Central memory CD4-positive, alpha-beta T cell (primary cell): ENCODE results near the gene TENT5C.
A peak's percentile ranks its signal among the peaks of the same experiment; 100 is the strongest.

Source experiments
- DNase-seq: peaks from one replicate; pipeline ENCODE4 v3.0.0; 2022

The TENT5C gene

DNA sequence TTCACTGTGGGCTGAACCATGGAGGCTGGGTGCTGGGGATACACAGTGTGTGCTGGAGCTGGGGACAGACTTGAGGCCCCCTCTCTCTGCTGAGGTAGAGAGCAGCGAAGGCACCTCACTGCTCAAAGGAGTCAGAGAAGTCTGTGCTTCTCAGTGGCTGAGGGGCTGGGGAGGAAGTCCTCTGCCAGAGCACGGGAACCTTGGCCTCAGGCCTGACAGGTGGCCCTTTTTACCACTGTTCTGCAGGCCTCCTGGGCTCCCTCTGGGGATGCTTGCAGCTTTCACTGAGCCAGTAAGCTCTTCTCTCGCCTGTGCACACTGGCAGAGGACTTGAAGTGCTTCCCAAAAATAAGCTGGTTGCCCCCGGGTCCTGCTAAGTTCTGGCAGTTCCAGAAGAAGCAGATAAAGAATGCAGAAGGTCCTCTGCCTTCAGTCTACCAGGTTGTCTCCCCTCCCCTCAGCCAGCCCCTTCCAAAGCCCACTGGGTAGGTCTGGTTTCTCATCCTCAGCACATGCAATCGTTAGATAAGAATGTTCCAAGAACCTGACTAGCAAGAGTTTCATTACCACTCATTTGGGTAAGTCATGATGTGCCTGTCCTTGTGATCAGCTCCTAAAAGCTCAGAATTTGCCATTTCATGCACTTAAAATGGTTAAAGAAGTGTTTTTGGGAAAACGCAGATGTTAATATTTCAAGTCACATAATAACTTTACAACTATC is 53.9 kb downstream of the TENT5C start:
- no peak for DNase-seq

DNA sequence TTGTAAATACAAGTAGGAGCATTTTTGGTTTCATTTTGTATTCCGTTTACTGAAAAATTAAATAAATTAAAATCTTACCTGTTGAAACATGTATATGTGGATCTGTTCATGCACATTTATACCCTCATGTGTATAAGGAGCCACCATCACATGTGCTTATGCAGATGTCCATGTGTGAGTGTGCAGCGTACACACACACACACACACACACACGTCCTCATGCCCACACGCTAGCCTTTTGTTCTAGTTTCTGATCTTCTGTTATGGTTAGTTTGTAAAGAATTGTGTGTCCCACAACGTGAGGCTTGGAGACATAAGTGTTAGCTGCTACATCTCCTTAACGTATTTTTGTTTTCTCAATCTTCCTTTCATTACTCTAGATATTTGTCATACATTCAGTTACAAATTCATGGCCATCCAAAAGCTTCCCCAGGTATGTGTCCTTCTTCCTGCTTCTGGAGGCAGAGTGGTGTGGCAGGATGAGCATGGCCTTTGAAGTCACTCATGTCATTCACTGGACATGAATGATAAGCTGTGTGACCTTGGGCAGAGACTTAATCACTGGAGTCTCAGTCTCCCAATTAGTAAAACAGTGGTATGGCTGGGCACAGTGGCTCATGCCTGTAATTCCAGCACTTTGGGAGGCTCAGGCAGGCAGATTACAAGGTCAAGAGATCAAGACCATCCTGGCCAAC is 54.6 kb downstream of the TENT5C start:
- DNase-seq, result no peak

DNA sequence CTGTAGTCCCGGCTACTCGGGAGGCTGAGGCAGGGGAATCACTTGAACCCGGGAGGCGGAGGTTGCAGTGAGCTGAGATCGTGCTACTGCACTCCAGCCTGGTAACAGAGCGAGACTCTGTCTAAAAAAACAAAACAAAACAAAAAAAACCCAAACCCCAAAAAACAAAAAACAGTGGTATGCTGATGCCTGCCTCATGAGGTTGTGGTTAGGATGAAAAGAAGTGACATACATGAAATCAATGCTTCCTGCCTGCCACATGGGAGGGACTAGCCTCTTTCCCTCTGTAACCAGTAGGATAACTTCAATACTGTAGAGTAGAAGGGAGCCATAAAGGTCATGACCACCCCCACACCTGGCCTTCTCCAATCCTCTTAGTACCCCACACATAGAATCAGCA is 55.2 kb downstream of the TENT5C start:
- DNase-seq, result peak; percentile 91

DNA sequence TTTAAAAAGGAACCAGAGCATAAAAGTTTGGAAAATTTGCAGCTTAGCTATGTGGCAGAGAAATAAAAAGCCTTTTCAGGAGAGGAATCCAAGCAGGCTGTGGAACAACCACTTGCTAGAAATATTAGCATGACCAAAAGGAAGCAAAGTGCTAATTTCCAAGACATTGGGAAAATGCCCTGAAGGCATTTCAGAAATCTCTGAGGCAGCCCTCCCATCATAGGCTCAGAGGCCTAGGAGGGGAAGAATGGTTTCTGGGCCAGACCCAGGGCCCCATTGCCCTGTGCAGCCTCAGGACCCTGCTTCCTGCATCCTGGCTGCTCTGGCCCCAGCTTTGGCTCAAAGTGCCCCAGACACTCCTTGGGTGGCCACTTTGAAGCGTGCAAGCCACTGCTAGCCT is 56.8 kb downstream of the TENT5C start:
- DNase-seq, result no peak

DNA sequence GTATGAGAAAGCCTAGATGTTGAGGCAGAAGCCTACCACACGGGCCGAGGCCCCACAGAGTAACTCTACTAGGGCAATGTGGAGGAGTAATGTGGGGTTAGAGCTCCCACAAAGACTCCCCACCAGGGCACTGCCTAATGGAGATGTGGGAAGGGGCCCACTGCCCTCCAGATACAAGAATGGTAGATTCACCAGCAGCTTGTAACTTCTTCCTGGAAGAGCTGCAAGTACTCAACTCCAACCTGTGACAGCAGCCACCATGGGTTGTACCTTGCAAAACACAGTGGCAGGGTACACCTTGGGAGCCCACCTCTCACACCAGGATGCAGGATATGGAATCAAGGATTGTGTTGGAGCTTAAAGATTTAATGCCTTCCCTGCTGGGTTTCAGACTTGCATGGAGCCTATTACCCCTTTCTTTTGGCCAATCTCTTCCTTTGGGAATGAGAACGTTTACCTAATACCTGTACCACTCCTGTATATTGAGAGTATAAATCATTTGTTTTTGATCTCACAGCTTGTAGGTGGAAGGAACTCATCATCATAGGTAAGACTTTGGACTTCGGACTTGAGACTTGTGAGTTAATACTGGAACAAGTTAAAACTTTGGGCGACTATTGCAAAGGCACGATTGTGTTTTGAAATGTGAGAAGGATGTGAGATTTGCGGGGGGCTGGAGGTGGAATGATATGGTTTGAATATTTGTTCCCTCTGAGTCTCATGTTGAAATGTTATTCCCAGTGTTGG is 57.5 kb downstream of the TENT5C start:
- DNase-seq, result no peak

DNA sequence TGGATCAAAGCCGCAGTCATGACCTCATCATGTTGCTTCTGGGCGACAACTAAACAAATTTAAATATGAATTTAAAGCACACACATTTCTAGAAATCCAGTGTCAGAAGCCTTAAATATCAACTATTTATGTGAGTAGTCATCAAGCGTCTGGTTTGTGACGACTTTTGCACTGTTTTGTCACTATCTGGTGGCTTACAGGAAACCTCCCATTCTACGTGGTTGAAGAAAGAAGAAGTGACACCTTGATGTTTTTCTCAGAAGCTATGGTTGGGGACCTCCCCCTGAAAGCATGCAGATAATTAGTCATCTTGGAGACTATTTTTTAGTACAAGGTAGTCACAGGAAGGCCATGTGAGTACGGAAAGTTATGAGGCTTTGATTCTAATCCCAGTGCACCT is 58.5 kb downstream of the TENT5C start:
- DNase-seq, result peak; percentile 92

DNA sequence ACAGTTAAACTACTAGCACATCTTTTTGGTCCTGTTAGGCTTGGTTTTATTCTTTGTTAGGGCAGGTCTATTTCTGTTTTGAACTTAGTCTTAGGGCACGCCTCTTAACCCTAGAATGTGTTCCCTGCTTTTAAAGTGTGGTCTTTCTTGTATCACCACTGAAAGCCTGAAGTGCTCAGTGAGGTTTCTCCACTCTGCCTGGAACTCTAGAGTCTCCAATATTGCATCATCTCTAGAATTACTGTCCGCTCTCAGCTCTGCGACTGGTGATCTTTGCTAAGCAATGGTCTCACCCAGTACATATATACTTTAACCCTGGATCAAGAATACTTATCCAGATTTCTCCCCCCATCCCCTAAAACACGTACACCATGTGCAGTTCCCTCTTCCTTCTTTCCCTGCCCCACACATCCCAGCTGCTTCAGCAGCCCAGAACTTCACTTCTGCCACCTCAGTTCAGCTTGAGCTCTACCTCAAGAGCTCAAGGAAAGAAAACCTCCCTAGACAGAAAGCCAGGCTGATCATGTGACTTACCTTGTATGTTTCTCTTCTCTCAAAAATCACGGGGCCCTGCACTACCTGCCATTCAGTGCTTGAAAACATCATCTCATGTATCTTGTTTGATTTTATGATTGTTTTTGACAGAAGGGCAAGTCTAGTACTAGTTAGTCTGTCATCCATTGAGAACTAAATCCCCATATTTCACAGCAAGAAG is 59.9 kb downstream of the TENT5C start:
- DNase-seq, result no peak

DNA sequence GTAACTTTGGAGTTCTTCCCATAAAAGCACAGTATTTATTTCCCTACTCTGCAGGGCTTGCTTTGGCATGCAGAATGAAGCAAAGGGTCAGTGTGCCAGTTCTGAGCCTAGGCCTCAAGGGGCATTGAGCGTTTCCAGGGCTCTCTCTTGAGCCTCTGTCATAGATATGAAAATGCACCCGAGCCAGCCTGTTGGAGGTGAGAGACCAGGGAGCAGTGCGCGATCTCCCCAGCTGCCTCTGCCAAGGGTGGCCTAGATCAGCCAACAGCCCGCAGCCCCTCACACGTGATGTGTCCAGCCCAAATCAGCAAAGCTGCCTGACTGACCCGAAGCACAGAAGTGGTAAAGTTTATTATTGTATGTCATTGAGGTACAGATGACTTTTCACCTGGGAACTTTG is 63.7 kb downstream of the TENT5C start:
- DNase-seq, result no peak

DNA sequence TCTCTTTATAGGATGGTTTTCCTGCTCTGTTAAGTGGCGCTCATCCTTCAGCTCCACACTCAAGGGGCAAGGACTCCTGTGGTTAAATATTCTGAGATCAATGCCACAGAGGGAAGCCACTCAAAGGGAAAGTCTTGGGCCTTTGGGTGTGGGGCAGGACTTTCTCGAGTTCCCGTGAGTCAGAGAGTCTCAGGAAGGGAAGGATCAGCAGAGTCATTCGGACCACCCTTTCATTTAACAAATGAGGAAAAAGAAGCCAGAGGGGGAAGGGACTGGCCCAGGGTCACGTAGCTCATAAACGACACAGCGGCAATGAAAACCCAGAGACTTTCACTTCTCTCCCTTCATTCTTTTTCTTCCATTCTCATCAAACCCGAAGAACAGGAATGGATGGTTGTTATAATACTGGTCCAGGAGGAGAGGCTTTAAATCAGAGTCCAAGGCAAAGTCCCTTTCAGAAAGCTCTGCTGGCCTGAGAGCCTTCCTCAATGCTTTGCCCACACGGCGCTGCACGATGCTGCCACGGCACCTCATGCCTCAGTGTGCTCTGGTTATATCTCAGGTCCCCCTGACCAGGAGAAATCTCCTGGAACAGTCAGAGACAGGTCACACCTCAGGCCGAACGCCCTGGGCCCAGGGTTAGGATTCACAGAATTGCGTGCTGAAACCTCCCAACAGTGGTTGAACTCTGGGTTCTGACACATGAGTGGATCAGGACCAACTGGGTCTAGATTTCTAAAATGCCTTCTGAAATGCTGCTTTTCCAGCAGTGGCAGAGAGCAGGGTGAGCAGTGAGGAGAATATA is 65.3 kb downstream of the TENT5C start:
- no peak for DNase-seq

DNA sequence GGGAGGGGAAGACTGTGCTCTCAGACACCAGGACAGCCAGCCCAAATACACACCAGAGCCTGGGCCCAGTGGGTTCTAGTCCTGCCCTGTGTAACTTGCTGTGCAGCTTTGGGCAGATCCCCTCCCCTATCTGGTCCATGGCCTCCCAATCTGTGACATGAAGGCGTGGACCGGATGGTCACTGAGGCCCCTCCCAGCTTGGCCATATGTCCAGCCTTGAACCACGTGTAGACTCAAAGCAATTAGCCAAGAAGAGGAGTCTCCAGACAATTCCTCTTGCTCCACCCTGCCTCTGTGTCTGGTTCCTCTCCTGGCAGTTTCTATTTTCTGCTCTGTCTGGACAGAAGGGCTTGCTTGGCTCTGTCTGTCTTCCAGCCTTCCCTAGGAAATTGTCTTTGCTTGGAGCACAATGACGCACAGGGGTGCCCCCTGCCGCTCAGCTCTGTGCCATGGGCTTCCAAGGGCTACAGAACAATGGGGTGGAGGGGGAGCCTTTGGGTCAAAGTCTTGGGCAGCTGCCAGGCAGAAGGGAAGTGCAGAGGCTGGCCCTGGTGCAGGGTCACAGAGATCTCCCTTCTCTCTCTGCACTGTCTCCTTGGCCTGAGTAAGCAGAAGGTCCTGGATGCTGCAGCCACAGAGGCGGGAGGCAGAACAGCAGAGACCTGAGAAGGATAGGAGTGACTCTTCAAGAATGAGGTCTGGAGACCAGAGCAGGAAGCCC is 66.1 kb downstream of the TENT5C start:
- no peak for DNase-seq

DNA sequence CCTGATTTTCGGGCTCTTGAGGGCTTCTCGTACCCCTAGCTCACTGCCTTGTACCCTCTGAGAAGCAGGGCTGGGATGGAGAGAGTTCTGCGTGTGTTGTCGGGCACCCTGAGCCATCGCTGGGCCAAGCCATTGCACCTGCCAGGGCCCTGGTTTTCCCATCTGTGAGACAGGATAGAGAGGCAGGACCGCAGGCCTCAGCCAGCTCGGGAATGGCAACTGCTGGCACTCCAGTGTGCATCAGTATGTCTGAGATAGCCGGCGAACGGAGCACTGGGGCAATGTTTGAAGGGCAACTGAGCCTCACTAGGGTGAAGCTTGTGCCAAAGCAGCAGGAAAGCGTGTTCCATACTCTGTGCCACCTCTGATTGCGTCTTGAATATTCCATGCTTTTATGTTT is 66.9 kb downstream of the TENT5C start:
- no peak for DNase-seq

DNA sequence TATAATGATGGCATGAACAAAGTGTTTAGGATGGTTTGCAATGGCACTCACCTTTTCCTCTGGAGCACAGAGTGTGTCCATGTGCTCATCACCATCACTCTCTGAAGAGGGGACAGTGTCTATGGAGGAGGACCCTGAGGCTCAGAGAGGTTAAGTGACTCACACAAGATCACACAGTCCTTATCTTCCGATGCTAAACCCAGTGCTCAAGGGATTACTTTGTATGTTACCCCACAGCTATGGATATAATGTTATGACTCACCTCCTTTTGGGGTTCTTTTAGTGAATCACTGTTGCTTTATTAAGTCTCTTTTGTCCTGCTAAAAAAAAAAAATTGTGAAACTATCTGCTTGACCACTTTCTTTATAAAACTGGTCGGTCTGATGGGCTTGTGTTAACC is 67.6 kb downstream of the TENT5C start:
- DNase-seq, result no peak

DNA sequence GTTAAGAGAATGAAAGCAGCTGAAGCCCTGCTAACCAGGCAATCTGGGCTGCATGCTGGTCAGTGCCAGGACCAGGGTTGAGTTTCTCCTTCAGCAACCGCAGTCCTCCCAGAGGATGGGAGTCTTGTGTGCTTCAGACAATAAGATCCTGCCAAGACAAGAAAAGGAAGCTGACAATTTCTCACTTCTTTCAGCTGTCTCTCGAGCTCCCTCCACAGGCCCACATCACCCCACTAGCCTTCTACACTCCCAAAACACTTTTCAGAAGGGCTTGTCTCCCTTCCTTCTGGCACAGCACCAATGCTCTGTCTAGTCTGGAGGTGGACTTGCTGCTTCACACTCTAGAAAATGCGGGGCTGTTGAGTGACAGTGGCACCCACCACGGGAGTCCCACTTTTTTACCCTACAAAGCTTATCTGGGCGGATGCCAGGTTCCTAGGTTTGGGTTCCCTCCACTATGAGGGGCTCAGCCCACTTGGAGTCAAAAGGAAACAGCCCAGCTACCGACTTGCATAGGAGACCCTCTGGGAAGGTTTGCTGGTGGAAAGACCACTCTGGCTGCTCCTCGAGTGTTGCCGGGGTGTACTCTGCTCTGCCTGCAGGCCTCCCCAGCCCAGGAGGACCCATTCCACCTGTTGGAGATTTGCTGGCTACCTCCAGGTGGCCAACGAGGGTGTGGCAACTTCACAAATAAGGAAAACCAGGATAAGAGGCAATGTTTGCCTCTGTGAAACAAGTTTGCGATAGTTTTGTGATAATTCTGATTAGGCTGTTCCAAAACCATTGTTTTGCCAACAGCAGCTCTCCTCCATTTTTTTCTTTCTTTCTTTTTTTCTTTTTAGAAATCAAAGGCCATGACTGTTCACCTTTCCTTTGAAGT is 68.9 kb downstream of the TENT5C start:
- DNase-seq, result peak; percentile 62

DNA sequence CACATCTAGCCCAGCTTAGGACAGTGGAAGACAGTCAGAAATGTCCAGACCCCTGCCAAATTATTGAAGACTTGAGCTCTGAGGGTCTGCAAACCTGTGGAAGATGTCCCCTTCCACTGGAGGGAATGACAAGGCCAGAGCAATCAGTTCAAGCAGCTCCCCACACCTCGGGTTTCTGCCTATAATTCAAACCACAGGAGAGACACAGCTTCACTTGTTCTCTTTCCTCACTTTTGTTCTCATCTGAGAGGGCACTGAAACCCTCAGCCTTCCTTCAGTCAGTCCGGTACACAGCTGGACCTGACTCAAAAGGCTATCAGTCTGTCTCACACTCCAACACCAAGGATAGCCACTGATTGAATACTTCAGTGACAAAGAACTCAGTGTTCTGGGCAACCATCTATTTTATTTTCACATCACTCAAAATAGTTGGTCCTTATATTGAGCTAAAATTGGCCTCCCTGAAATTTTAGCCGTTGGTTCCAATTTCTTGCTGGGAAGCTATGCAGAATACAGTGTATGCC is 70.1 kb downstream of the TENT5C start:
- no peak for DNase-seq

DNA sequence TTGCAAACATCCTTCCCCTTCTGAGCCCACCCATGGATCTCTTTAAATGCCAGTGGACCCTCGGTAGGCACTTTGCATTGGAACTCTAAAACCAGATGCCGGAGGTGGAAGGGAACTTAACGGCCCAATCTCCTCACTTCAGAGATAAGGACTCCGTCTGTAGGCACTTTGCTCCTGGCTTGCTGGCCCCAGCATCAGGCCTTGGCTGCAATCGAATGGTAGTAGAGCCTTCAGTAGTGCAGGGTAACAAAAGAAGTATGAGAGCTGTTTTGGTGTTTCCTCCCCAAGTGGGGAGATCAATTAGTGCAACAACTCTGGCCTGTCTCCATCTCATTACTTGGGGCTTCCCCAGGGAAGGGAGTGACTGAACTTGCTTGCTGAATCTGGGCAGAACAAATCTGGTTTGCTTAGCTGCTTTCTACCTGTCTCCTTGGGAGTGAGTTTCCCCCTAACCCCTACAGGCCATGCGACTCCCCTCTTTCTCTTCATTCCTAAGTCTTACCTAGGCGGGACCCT is 70.8 kb downstream of the TENT5C start:
- DNase-seq, result no peak
